SU-DHL-6 (cell line): Measurements from ENCODE around the gene PRDX3.

Source experiments
- H2AFZ ChIP-seq: fragments of 200-600 bp; sonication (generic); 2 replicates; pipeline ENCODE4 v1.6.1; 2014; ENCODE audit warnings: low read depth, mild to moderate bottlenecking, moderate library complexity, mixed read lengths, antibody characterized with exemption, low read length; ENCODE audit not compliant: severe bottlenecking
- H3F3A ChIP-seq: fragments of 200-600 bp; shearing (Covaris generic); 2 replicates; pipeline ENCODE4 v1.6.0; 2016; ENCODE audit warnings: antibody characterized with exemption, mild to moderate bottlenecking; ENCODE audit not compliant: insufficient read depth
- H3K27ac ChIP-seq: fragments of 200-600 bp; sonication (generic); 2 replicates; pipeline ENCODE4 v1.5.1; 2016; ENCODE audit warnings: low read depth, mild to moderate bottlenecking, low read length, moderate library complexity, mixed read lengths
- H3K27me3 ChIP-seq: fragments of 200-600 bp; sonication (generic), shearing (Covaris generic); 2 replicates; pipeline ENCODE4 v1.6.0; 2014; ENCODE audit warnings: mild to moderate bottlenecking, low read length
- H3K36me3 ChIP-seq: fragments of 200-600 bp; sonication (generic); 2 replicates; pipeline ENCODE4 v1.6.1; 2014; ENCODE audit warnings: mild to moderate bottlenecking, low read length, mixed read lengths
- H3K4me2 ChIP-seq: fragments of 300-600, 200-600 bp; shearing (Covaris generic), sonication (generic); 2 replicates; pipeline ENCODE4 v1.6.0; 2014; ENCODE audit warnings: low read length, low read depth, mild to moderate bottlenecking; ENCODE audit not compliant: poor library complexity, severe bottlenecking
- H3K4me3 ChIP-seq: fragments of 200-600 bp; sonication (generic); 2 replicates; pipeline ENCODE4 v1.5.1; 2014; ENCODE audit warnings: antibody characterized with exemption, low read length, mild to moderate bottlenecking, mixed read lengths; ENCODE audit not compliant: insufficient read depth, poor library complexity, severe bottlenecking
- H3K79me2 ChIP-seq: fragments of 200-600 bp; sonication (generic); 2 replicates; pipeline ENCODE4 v1.6.1; 2014; ENCODE audit warnings: mild to moderate bottlenecking, low read length, moderate library complexity; ENCODE audit not compliant: insufficient read depth
- H3K9ac ChIP-seq: fragments of 200-600 bp; sonication (generic); 2 replicates; pipeline ENCODE4 v1.7.0; 2014; ENCODE audit warnings: mild to moderate bottlenecking, low read length
- H3K9me2 ChIP-seq: fragments of 200-600 bp; sonication (generic); replicated peaks from 2 replicates; pipeline ENCODE4 v1.6.1; 2014; ENCODE audit warnings: low read length; ENCODE audit not compliant: insufficient read depth
- H3K9me3 ChIP-seq: fragments of 200-600 bp; sonication (generic); 2 replicates; pipeline ENCODE4 v1.6.1; 2014; ENCODE audit warnings: low read length, mixed read lengths; ENCODE audit not compliant: insufficient read depth
- H4K20me1 ChIP-seq: fragments of 200-600 bp; sonication (generic); 2 replicates; pipeline ENCODE4 v1.6.1; 2014; ENCODE audit warnings: low read depth, mild to moderate bottlenecking, antibody characterized with exemption, low read length, moderate library complexity, mixed read lengths
- EZH2phosphoT487 ChIP-seq: fragments of 200-600 bp; sonication (generic), shearing (Covaris generic); conservative IDR thresholded peaks from 2 replicates; pipeline ENCODE4 v1.6.1; 2018; ENCODE audit warnings: mild to moderate bottlenecking, antibody characterized with exemption, low read length, moderate library complexity, mixed read lengths
- TF ChIP-seq, protein P1 (sequence below): fragments of 200-600 bp; sonication (generic); IDR thresholded peaks from one replicate; pipeline ENCODE4 v1.5.1; 2017; ENCODE audit warnings: antibody characterized with exemption, mild to moderate bottlenecking, low read length, moderate library complexity; ENCODE audit not compliant: insufficient read depth, poor library complexity, severe bottlenecking

Gene PRDX3

DNA sequence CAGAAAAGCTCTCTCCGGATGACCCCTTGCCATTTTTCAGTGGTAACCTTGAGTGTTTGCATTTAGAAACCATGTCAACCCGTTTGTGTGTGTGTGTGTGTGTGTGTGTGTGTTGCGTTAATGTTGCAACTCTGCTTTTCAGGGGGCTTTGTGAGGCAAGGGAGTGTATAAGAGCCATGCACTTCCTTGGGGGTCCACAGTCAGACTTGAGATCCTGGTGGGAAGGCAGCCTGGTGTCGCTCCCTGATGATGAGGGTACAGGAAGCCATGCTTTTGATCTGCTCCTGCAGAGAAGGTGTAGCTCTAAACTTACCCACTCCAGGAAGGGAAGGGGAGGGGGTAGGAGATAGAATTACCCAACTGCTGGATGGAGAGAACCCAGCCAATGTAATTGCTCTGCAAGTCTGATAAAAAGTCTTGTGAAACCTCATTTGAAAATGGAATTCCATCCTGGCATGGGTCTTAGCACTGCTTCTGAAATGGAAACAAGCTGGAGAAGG lies 39.4 kb upstream of the PRDX3 start:
- no peak overlapping the region for H3K27ac ChIP-seq
- H3K4me3 ChIP-seq = no peak overlapping the region
- H3K9me2 ChIP-seq = no peaks in the 10 kb centered on the region
- H3K9me3 ChIP-seq = no peaks in the 10 kb centered on the region
- H4K20me1 ChIP-seq = no peaks in the 10 kb centered on the region
- H3K9ac ChIP-seq = no peak overlapping the region
- TF ChIP-seq, protein P1, sequence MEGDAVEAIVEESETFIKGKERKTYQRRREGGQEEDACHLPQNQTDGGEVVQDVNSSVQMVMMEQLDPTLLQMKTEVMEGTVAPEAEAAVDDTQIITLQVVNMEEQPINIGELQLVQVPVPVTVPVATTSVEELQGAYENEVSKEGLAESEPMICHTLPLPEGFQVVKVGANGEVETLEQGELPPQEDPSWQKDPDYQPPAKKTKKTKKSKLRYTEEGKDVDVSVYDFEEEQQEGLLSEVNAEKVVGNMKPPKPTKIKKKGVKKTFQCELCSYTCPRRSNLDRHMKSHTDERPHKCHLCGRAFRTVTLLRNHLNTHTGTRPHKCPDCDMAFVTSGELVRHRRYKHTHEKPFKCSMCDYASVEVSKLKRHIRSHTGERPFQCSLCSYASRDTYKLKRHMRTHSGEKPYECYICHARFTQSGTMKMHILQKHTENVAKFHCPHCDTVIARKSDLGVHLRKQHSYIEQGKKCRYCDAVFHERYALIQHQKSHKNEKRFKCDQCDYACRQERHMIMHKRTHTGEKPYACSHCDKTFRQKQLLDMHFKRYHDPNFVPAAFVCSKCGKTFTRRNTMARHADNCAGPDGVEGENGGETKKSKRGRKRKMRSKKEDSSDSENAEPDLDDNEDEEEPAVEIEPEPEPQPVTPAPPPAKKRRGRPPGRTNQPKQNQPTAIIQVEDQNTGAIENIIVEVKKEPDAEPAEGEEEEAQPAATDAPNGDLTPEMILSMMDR = no peak
- no peak for TF ChIP-seq EZH2phosphoT487
- no peak overlapping the region for H3K4me2 ChIP-seq
- H3K27me3 ChIP-seq = no peaks in the 10 kb centered on the region
- no peak overlapping the region for H2AFZ ChIP-seq
- H3K36me3 ChIP-seq = no peaks in the 10 kb centered on the region
- no peaks in the 10 kb centered on the region for H3F3A ChIP-seq
- H3K79me2 ChIP-seq = no peaks in the 10 kb centered on the region

DNA sequence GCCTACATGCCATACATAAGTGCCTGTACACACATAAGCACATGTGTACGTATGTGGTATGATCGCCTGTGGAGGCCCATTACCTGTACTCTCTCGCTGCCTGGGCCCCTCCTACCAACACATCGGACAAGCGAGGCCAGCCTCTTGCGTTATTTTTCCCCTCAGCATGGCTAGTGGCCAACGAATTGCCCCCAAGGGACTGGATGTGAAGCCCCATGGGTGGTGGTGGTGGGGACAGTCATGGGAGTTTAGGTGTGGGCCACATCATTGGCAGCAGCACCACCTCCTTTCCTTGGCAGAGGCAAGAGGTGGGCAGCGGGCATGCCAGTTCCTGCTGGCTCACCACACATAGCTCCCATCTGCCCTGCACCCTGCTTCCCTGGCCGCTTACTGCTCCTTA lies 38.8 kb upstream of the PRDX3 start:
- no peak for TF ChIP-seq EZH2phosphoT487
- TF ChIP-seq, protein P1 = no peak
- Histone ChIP-seq H3K9me3 (no peaks in the 10 kb centered on the region), H3K27me3 (no peaks in the 10 kb centered on the region), H3K9ac (no peak overlapping the region), H3K4me3 (no peak overlapping the region), H2AFZ (no peak overlapping the region), H4K20me1 (no peaks in the 10 kb centered on the region), H3K27ac (no peak overlapping the region), H3K36me3 (no peaks in the 10 kb centered on the region), H3K4me2 (no peak overlapping the region), H3F3A (no peaks in the 10 kb centered on the region), H3K79me2 (no peaks in the 10 kb centered on the region), H3K9me2 (no peaks in the 10 kb centered on the region)

- Histone ChIP-seq H3K4me2 (no peak overlapping the region), H3K9me3 (no peaks in the 10 kb centered on the region), H3K79me2 (no peaks in the 10 kb centered on the region), H3K27me3 (no peaks in the 10 kb centered on the region), H3K36me3 (no peaks in the 10 kb centered on the region), H3K27ac (no peak overlapping the region), H3K4me3 (no peak overlapping the region), H3K9me2 (no peaks in the 10 kb centered on the region), H3F3A (no peaks in the 10 kb centered on the region), H4K20me1 (no peaks in the 10 kb centered on the region), H2AFZ (no peak overlapping the region), H3K9ac (no peak overlapping the region)
- no peak for TF ChIP-seq EZH2phosphoT487
- TF ChIP-seq, protein P1 = no peak
These were observed 37.5 kb upstream of the PRDX3 start for GRCh38 chr10:119216127-119216526.

- H2AFZ ChIP-seq = no peak overlapping the region
- no peaks in the 10 kb centered on the region for H3F3A ChIP-seq
- no peaks in the 10 kb centered on the region for H4K20me1 ChIP-seq
- no peaks in the 10 kb centered on the region for H3K9me2 ChIP-seq
- H3K27me3 ChIP-seq = no peaks in the 10 kb centered on the region
- no peak overlapping the region for H3K9ac ChIP-seq
- no peak overlapping the region for H3K27ac ChIP-seq
- no peaks in the 10 kb centered on the region for H3K79me2 ChIP-seq
- no peaks in the 10 kb centered on the region for H3K9me3 ChIP-seq
- H3K4me2 ChIP-seq = no peak overlapping the region
- no peaks in the 10 kb centered on the region for H3K36me3 ChIP-seq
- TF ChIP-seq EZH2phosphoT487 = no peak
- TF ChIP-seq, protein P1 = no peak
- no peak overlapping the region for H3K4me3 ChIP-seq
These were observed 36.8 kb upstream of the PRDX3 start for GRCh38 chr10:119215371-119215770.
